Measurements from ENCODE around the gene NUP188.

- no peak for TF ChIP-seq POLR2AphosphoS5 (IDR thresholded peaks at IDR 0.05; ENCODE audit: borderline replicate concordance, low read depth, low read length)
- TF ChIP-seq EZH2 (IDR thresholded peaks at IDR 0.05): no peak
- no peak for TF ChIP-seq FOXP2 (optimal IDR thresholded peaks at IDR 0.05; ENCODE audit: control extremely low read depth, extremely low read length, insufficient read depth)
These were observed 46.1 kb upstream of the NUP188 start for GRCh38 chr9:128901379-128901778.

Measured in SK-N-MC (cell line).